ENCODE results near the gene CSNK1A1L. TPM values are rescaled to one million over a fixed set of nuclear protein-coding genes. Genes with fewer than 3 reads are reported as not detected.
A peak's percentile ranks its signal among the peaks of the same experiment; 100 is the strongest.

The CSNK1A1L gene
- total RNA-seq, 4 donors from 2014 or later, result not detected

DNA sequence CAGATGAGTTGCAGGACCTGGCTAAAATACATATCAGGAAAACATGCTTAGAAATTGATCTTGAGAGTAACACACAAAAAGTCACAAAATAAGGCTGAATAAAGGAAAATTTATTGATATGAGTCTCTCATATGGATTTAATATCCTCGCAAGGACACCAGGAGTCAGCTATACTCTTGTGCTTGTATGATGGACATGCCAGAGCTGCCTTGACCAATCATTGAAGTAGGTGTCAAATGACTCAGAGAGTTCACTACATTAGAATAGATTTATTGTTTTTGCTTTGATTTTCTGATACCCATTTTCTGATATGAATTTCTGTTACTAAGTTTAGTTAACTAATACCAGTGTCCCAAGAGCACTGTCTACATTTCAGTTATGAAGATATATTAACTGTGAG, 37.4 kb upstream of the CSNK1A1L start:
- no peak overlapping the region for H3K4me3 ChIP-seq
- H3K27ac ChIP-seq, result no peak overlapping the region
- intact Hi-C loops (cut with DNase I), result no loop called here
- H3K36me3 ChIP-seq, result no peaks in the 10 kb centered on the region
- DNase-seq, result no peak
- no peak for TF ChIP-seq POLR2A (IDR thresholded peaks at IDR 0.05)
- TF ChIP-seq, protein P1, sequence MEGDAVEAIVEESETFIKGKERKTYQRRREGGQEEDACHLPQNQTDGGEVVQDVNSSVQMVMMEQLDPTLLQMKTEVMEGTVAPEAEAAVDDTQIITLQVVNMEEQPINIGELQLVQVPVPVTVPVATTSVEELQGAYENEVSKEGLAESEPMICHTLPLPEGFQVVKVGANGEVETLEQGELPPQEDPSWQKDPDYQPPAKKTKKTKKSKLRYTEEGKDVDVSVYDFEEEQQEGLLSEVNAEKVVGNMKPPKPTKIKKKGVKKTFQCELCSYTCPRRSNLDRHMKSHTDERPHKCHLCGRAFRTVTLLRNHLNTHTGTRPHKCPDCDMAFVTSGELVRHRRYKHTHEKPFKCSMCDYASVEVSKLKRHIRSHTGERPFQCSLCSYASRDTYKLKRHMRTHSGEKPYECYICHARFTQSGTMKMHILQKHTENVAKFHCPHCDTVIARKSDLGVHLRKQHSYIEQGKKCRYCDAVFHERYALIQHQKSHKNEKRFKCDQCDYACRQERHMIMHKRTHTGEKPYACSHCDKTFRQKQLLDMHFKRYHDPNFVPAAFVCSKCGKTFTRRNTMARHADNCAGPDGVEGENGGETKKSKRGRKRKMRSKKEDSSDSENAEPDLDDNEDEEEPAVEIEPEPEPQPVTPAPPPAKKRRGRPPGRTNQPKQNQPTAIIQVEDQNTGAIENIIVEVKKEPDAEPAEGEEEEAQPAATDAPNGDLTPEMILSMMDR (IDR thresholded peaks at IDR 0.05), result no peak
- 88 to 95% methylated on average over 1 of the region's 1 CpG for WGBS, 2 donors
- no peaks in the 10 kb centered on the region for H3K9me3 ChIP-seq
- no peaks in the 10 kb centered on the region for H3K27me3 ChIP-seq
- no peaks in the 10 kb centered on the region for H3K4me1 ChIP-seq

DNA sequence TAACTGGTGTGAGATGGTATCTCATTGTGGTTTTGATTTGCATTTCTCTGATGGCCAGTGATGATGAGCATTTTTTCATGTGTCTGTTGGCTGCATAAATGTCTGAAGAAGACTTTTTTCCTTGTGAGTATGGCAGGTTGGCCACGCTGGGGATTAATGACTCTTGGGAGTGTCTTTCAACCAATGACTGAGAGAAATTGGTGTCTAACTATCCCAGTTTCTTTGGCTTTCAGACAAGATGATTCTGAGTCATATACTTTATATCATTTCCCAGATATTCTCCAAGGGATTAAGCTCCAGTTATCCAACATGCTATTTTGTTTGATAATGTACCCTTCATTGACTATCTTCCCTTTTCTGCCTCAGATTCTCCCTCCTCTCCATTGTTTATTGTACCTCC, 35.5 kb upstream of the CSNK1A1L start:
- Histone ChIP-seq H3K9me3 (no peaks in the 10 kb centered on the region), H3K36me3 (no peaks in the 10 kb centered on the region), H3K4me1 (no peaks in the 10 kb centered on the region), H3K27ac (no peak overlapping the region), H3K27me3 (no peaks in the 10 kb centered on the region), H3K4me3 (no peak overlapping the region)
- WGBS, 2 donors, result 64 to 77% methylated on average over 1 of the region's 1 CpG
- DNase-seq, result no peak
- intact Hi-C loops (cut with DNase I), result no loop called here
- TF ChIP-seq, protein P1 (IDR thresholded peaks at IDR 0.05), result no peak
- no peak for TF ChIP-seq POLR2A (IDR thresholded peaks at IDR 0.05)

DNA sequence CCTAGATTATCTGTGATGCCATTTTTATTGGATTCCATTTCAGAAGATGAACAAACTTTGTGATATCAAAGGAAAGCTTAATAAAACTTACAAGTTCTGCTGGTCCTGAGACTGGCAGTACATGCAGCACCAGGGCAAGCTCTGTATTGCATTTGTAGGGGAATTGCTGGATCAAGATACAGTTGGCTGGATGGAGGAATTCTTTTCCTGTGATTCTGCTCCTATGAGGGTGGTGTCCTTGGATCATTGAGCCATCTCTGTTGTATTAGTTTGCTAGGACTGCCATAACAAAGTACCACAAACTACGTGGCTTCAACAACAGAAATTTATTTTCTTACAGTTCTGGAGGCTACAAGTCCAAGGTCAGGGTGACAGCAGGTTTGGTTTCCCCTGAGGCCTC, 33.9 kb upstream of the CSNK1A1L start:
- TF ChIP-seq POLR2A (IDR thresholded peaks at IDR 0.05), result no peak
- TF ChIP-seq, protein P1 (IDR thresholded peaks at IDR 0.05), result no peak
- Histone ChIP-seq H3K27me3 (no peaks in the 10 kb centered on the region), H3K9me3 (no peaks in the 10 kb centered on the region), H3K4me1 (no peaks in the 10 kb centered on the region), H3K27ac (no peak overlapping the region), H3K4me3 (no peak overlapping the region), H3K36me3 (no peaks in the 10 kb centered on the region)
- intact Hi-C loops (cut with DNase I), result no loop called here
- no peak for DNase-seq
- WGBS, 2 donors, result 64 to 75% methylated on average over 1 of the region's 1 CpG

DNA sequence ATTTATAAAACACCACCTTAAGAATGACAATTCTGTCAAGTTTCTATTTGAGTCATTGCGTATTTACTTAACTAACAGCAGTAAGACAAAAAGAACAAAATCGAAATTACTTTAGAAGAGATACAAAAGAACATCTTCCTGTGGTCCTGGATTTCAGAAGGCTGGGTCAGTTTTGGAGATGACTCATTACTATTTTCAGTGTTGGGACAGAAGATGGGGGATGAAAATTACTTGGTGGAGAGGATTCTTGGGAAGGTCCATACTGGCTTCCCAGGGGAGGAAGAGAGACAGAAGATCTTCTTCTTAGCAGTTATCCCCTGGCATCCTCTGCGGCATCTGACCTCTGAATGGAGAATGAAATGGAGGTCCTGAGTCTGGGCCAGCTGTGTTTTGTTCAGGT, 33.5 kb upstream of the CSNK1A1L start:
- Histone ChIP-seq H3K36me3 (no peaks in the 10 kb centered on the region), H3K27ac (no peak overlapping the region), H3K4me1 (no peaks in the 10 kb centered on the region), H3K9me3 (no peaks in the 10 kb centered on the region), H3K27me3 (no peaks in the 10 kb centered on the region), H3K4me3 (no peak overlapping the region)
- intact Hi-C loops (cut with DNase I), result no loop called here
- TF ChIP-seq, protein P1 (IDR thresholded peaks at IDR 0.05), result no peak
- no peak for TF ChIP-seq POLR2A (IDR thresholded peaks at IDR 0.05)
- 81 to 83% methylated on average over 3 of the region's 3 CpGs for WGBS, 2 donors
- DNase-seq, result no peak

DNA sequence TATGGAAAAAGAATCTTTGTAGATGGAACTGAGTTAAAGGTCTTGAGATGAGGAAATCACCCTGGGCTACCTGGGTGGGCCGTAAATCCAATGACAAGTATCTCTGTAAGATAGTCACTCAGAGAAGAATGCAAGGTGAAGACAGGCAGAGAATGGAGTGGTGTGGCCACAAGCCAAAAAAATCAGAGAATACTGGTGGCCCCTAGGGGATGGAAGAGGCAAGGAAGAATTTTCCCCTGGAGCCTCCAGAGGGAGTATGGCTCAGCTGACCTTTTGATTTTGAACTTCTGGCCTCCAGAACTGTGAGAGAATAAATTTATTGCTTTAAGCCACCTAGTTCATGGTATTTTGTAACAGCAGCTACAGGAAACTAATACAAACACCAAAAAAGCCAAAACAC, 32.7 kb upstream of the CSNK1A1L start:
- DNase-seq, result no peak
- 93 to 100% methylated on average over 1 of the region's 1 CpG for WGBS, 2 donors
- H3K36me3 ChIP-seq, result no peaks in the 10 kb centered on the region
- no peak for TF ChIP-seq POLR2A (IDR thresholded peaks at IDR 0.05)
- TF ChIP-seq, protein P1 (IDR thresholded peaks at IDR 0.05), result peak in 1 of 6 experiments; percentile 5
- H3K4me1 ChIP-seq, result no peaks in the 10 kb centered on the region
- no peak overlapping the region for H3K27ac ChIP-seq
- intact Hi-C loops (cut with DNase I), result no loop called here
- H3K4me3 ChIP-seq, result no peak overlapping the region
- no peaks in the 10 kb centered on the region for H3K9me3 ChIP-seq
- H3K27me3 ChIP-seq, result no peaks in the 10 kb centered on the region

Data from esophagus squamous epithelium (tissue), 5 donors.